ENCODE data around the gene CACNG1. TPM values are rescaled to one million over a fixed set of nuclear protein-coding genes. Genes with fewer than 3 reads are reported as not detected.
A peak's percentile ranks its signal among the peaks of the same experiment; 100 is the strongest.

CACNG1 gene
- total RNA-seq, 1 experiment from 2014 or later = not detected

DNA sequence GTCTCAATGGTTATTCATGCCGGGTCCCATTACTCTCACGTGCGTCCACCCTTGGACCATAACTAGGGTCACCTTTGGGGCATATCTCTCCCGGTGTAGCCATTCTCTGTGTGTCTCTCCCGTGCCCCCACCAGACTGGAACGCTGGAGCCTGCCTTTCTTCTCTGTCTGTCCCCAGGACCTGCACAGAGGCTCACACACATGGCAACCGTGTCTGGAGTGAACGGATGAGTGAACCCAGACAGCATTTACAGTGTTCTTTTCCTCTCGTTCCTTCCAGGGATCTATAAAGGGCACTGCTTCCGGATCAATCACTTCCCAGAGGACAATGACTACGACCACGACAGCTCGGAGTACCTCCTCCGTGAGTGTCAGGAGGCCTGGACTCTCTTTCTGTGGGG is 26.4 kb upstream of the CACNG1 start:
- no peak overlapping the region for H2BK12ac ChIP-seq (ENCODE audit: insufficient read length, low read depth, low read length)
- Mint-ChIP-seq H3K36me3 (ENCODE audit: insufficient read depth in 1 of 3, low read depth in 3 of 3) (no peaks in the 10 kb centered on the region), H3K27ac (peak overlapping the region in 1 of 3 experiments; percentile 66; a peak in 3 of 7 replicates), H3K4me1 (peaks cover 9 to 19% of the 10 kb centered on the region in 2 experiments), H3K4me3 (no peak overlapping the region), H3K9me3 (no peaks in the 10 kb centered on the region; a peak in 1 of 5 replicates), H3K27me3 (ENCODE audit: low read depth) (no peaks in the 10 kb centered on the region)
- no peak overlapping the region for H3K4ac ChIP-seq (ENCODE audit: low read depth, low read length)
- H3K18ac ChIP-seq (ENCODE audit: insufficient read length, low read depth, low read length) = no peak overlapping the region
- H3K56ac ChIP-seq (ENCODE audit: insufficient read length, low read depth, low read length) = no peak overlapping the region
- H3K9me3 ChIP-seq (ENCODE audit: control insufficient read depth, low read depth, low read length) = no peaks in the 10 kb centered on the region
- H2AK5ac ChIP-seq (ENCODE audit: insufficient read length, low read length) = no peak overlapping the region
- H3K23me2 ChIP-seq (ENCODE audit: insufficient read length, low read depth, low read length, poor library complexity, severe bottlenecking) = no peaks in the 10 kb centered on the region
- no peaks in the 10 kb centered on the region for H3K79me1 ChIP-seq (ENCODE audit: insufficient read depth, low read depth, low read length, poor library complexity, severe bottlenecking)
- H3K79me2 ChIP-seq (ENCODE audit: insufficient read depth, low read length) = no peaks in the 10 kb centered on the region
- no peak overlapping the region for H3T11ph ChIP-seq (ENCODE audit: low read length)
- no peak overlapping the region for H2AFZ ChIP-seq (ENCODE audit: low read length)
- H2BK15ac ChIP-seq (ENCODE audit: low read depth, low read length) = no peak overlapping the region
- no peak overlapping the region for H3K4me2 ChIP-seq (ENCODE audit: insufficient read depth, insufficient read length, low read length)
- H3K27me3 ChIP-seq (ENCODE audit: insufficient read depth, low read length) = no peaks in the 10 kb centered on the region
- no peak for TF ChIP-seq CTCF (conservative IDR thresholded peaks at IDR 0.05)
- H2BK5ac ChIP-seq (ENCODE audit: insufficient read length, low read length) = no peak overlapping the region
- H3K27ac ChIP-seq (ENCODE audit: insufficient read length, low read depth, low read length) = no peak overlapping the region
- H3K23ac ChIP-seq (ENCODE audit: insufficient read length, low read depth, low read length) = no peak overlapping the region
- no CpG with 5 or more reads among the region's 14 CpGs for WGBS (ENCODE audit: extremely low coverage, insufficient read length, low lambda C conversion rate)
- H4K8ac ChIP-seq (replicated peaks; ENCODE audit: insufficient read length, low read depth, low read length) = no peak overlapping the region
- H4K91ac ChIP-seq (ENCODE audit: insufficient read length, low read depth, low read length) = no peak overlapping the region
- no peak overlapping the region for H2BK20ac ChIP-seq (ENCODE audit: low read depth, low read length, poor library complexity, severe bottlenecking)
- no peaks in the 10 kb centered on the region for H4K20me1 ChIP-seq (ENCODE audit: control insufficient read depth, insufficient read depth, insufficient read length)
- no peak for DNase-seq
- H2BK120ac ChIP-seq (ENCODE audit: low read depth, low read length, poor library complexity, severe bottlenecking) = no peak overlapping the region
- no peak overlapping the region for H3K9ac ChIP-seq (ENCODE audit: extremely low read depth, insufficient read length, low read length)
- H3K14ac ChIP-seq (ENCODE audit: insufficient read depth, low read length) = no peak overlapping the region
- no peaks in the 10 kb centered on the region for H3K4me1 ChIP-seq (ENCODE audit: insufficient read depth, low read length)
- no peak overlapping the region for H4K5ac ChIP-seq (ENCODE audit: insufficient read length, low read depth, low read length)

Data from H9 (cell line).